B cell (primary cell): ENCODE data around the gene BBOX1. TPM values are rescaled to one million over a fixed set of nuclear protein-coding genes. Genes with fewer than 3 reads are reported as not detected.

ENCODE experiments used
- ATAC-seq: fragments of 200-7000 bp; cut with Tn5 transposase; one replicate; pipeline ENCODE4 v1.10.0; 2021; ENCODE audit warnings: low read depth, mild to moderate bottlenecking, moderate number of reproducible peaks, moderate library complexity
- CTCF ChIA-PET: fragments of 350-600 bp; sonication (Branson Sonifier 250); formaldehyde crosslinking; loops from one replicate; lab custom pipeline; 2021; ENCODE audit warnings: antibody characterized with exemption, inconsistent platforms; lab: Charles Lee
- POLR2A ChIA-PET: fragments of 350-600 bp; sonication (Branson Sonifier 250); formaldehyde crosslinking; loops from one replicate; lab custom pipeline; 2021; ENCODE audit warnings: antibody characterized with exemption; lab: Charles Lee
- DNase-seq: peaks from one replicate; pipeline ENCODE4 v3.0.0; 2013
- H2AFZ ChIP-seq: 2 replicates; pipeline ENCODE4 v1.6.1; 2012; ENCODE audit warnings: mild to moderate bottlenecking, low read depth, low read length; ENCODE audit not compliant: insufficient read depth, poor library complexity, severe bottlenecking
- H3K27ac ChIP-seq, 2 donors: 1 replicate in 1 of 2; 2 replicates in 1 of 2; pipeline ENCODE4 v1.5.1; 2012 to 2013; ENCODE audit warnings: low read length in 2 of 2, mild to moderate bottlenecking in 2 of 2, moderate library complexity in 1 of 2
- H3K27me3 ChIP-seq, 4 experiments: fragments of 200-600 bp in 1 of 4; sonication (generic) in 1 of 4; replicated peaks in 1 of 4; 1 replicate in 2 of 4; 2 replicates in 2 of 4; pipeline versions ENCODE4 v1.6.1 to v1.7.0; 2013 to 2016; ENCODE audit warnings: low read length in 3 of 4, mild to moderate bottlenecking in 2 of 4, mixed read lengths in 1 of 4, moderate library complexity in 1 of 4; ENCODE audit not compliant: insufficient read depth in 4 of 4, control insufficient read depth in 3 of 4; ENCODE audit errors: control extremely low read depth in 1 of 4
- H3K36me3 ChIP-seq, 2 experiments: replicated peaks in 1 of 2; 1 replicate in 1 of 2; 2 replicates in 1 of 2; pipeline versions ENCODE4 v1.6.1 to v1.7.1; 2013; ENCODE audit warnings: low read length in 1 of 2; ENCODE audit not compliant: insufficient read depth in 2 of 2, control insufficient read depth in 1 of 2; ENCODE audit errors: control extremely low read depth in 1 of 2, extremely low read depth in 1 of 2
- H3K4me1 ChIP-seq, 2 donors: fragments of 200-600 bp in 1 of 2; sonication (generic) in 1 of 2; 1 replicate in 1 of 2; 2 replicates in 1 of 2; pipeline versions ENCODE4 v1.5.1 to v1.6.1; 2013 to 2017; ENCODE audit warnings: low read length in 2 of 2; ENCODE audit not compliant: control insufficient read depth in 2 of 2, insufficient read depth in 2 of 2
- H3K4me2 ChIP-seq: replicated peaks from 2 replicates; pipeline ENCODE3; 2012; ENCODE audit warnings: mild to moderate bottlenecking, low read depth, low read length; ENCODE audit not compliant: poor library complexity, severe bottlenecking
- H3K4me3 ChIP-seq, 5 experiments: fragments of 200-600 bp in 1 of 5; sonication (generic) in 1 of 5; 1 replicate in 3 of 5; 2 replicates in 2 of 5; pipeline versions ENCODE4 v1.5.1 to v1.7.0; 2011 to 2016; ENCODE audit warnings: low read length in 4 of 5, mild to moderate bottlenecking in 4 of 5, low read depth in 2 of 5, control low read depth in 1 of 5, moderate library complexity in 1 of 5; ENCODE audit not compliant: insufficient read depth in 1 of 5; ENCODE audit errors: control extremely low read depth in 1 of 5, extremely low read depth in 1 of 5
- H3K79me2 ChIP-seq: fragments of 200-600 bp; sonication (generic); one replicate; pipeline ENCODE4 v1.6.0; 2016; ENCODE audit warnings: low read length; ENCODE audit not compliant: control insufficient read depth, insufficient read depth
- H3K9ac ChIP-seq: fragments of 200-600 bp; sonication (generic); 2 replicates; pipeline ENCODE4 v1.6.1; 2017; ENCODE audit warnings: mild to moderate bottlenecking, low read length, moderate library complexity
- H3K9me3 ChIP-seq, 3 donors: one replicate each; pipeline versions ENCODE4 v1.6.1 to v1.7.1; 2013; ENCODE audit warnings: low read length in 2 of 3; ENCODE audit not compliant: control insufficient read depth in 2 of 3, insufficient read depth in 1 of 3; ENCODE audit errors: control extremely low read depth in 1 of 3
- H4K20me1 ChIP-seq: 2 replicates; pipeline ENCODE4 v1.6.0; 2012; ENCODE audit warnings: mild to moderate bottlenecking, low read length; ENCODE audit not compliant: insufficient read depth, control insufficient read depth, poor library complexity, severe bottlenecking
- H3K27ac Mint-ChIP-seq: one replicate; pipeline ENCODE4 v1.8.0; 2021; ENCODE audit warnings: mixed read lengths
- H3K27me3 Mint-ChIP-seq: one replicate; pipeline ENCODE4 v1.8.0; 2021; ENCODE audit warnings: mixed read lengths
- H3K4me1 Mint-ChIP-seq: one replicate; pipeline ENCODE4 v1.8.0; 2021; ENCODE audit warnings: mixed read lengths
- H3K4me3 Mint-ChIP-seq: one replicate; pipeline ENCODE4 v1.8.0; 2021; ENCODE audit warnings: mixed read lengths
- H3K9me3 Mint-ChIP-seq: one replicate; pipeline ENCODE4 v1.8.0; 2022; ENCODE audit warnings: mixed read lengths; ENCODE audit not compliant: insufficient read depth
- EZH2 ChIP-seq: IDR thresholded peaks from 2 replicates; pipeline ENCODE4 v1.6.1; 2012; ENCODE audit warnings: borderline replicate concordance, low read depth, mild to moderate bottlenecking, moderate library complexity, low read length; ENCODE audit not compliant: insufficient read depth, poor library complexity, severe bottlenecking
- WGBS: methylation state at CpG from one replicate; pipeline ENCODE4 v1.1.5; 2013; ENCODE audit warnings: missing lambda C conversion rate; ENCODE audit not compliant: insufficient coverage; 5-methylcytosine and 5-hydroxymethylcytosine counted together
- intact Hi-C: fragments of 100-400 bp; cut with micrococcal nuclease; formaldehyde crosslinking; loops from one replicate; pipeline ENCODE4 v1.10.0; 2022
- polyA plus RNA-seq: library from polyadenylated mRNA; depleted of rRNA; stranded (reverse); fragments of >200 nt; gene quantifications from 2 replicates; pipeline ENCODE4 v1.2.3, GENCODE V29; 2012
- total RNA-seq, 2 donors: library from RNA; stranded (reverse); fragments of 120-200 nt in 1 of 2; gene quantifications; 1 replicate in 1 of 2; 2 replicates in 1 of 2; pipeline versions ENCODE4 v1.2.3 to v1.2.4, GENCODE V29; 2013 to 2022
- TF ChIP-seq, protein P1 (sequence below): fragments of 200-600 bp; IDR thresholded peaks from one replicate; pipeline ENCODE4 v1.8.0; 2022; ENCODE audit warnings: antibody characterized with exemption, mild to moderate bottlenecking

The BBOX1 gene
- total and polyA plus RNA-seq, 2 donors (not counting 1 experiment from before 2014, with no cell fraction given), result not detected

DNA sequence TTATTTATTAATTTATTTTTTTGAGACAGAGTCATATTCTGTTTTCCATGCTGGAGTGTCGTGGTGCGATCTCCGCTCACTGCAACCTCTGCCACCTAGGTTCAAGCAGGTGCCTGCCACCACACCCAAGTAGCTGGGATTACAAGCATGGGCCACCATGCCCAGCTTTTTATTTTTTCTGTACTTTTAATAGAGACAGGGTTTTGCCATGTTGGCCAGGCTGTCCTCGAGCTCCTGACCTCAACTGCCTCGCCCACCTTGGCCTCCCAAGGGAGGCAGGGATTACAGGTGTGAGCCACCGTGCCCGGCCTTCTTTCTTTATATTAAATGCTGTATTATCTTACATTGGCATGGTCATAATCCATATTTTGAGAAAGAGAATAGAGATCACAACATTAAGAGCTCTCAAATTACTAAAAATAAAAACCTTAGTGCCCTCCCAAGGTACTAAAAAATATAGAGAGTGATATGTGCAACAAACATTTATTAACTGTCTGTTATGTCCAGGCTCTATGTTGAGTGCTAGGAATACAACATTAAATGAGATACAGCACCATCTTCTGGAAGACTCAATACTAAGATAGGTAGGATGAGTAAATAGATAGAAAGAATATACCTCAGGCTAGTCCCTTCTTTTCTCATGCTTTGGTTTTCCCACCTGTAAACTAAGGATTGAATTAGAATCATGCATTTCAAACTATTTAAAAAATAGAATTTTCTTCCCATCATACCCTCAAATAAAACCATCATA lies 84.1 kb downstream of the BBOX1 start:
- POLR2A ChIA-PET, result no interaction called here
- H3K27ac Mint-ChIP-seq, result no peak overlapping the region
- DNase-seq, result no peak
- no peaks in the 10 kb centered on the region for H3K36me3 ChIP-seq
- H3K79me2 ChIP-seq, result no peaks in the 10 kb centered on the region
- H3K9ac ChIP-seq, result no peak overlapping the region
- no peak overlapping the region for H2AFZ ChIP-seq
- H3K27me3 Mint-ChIP-seq, result no peaks in the 10 kb centered on the region
- intact Hi-C loops, result no loop called here
- H3K9me3 Mint-ChIP-seq, result peaks cover 2% of the 10 kb centered on the region
- no peak overlapping the region for H3K4me3 Mint-ChIP-seq
- H3K4me2 ChIP-seq, result no peak overlapping the region
- TF ChIP-seq, protein P1, sequence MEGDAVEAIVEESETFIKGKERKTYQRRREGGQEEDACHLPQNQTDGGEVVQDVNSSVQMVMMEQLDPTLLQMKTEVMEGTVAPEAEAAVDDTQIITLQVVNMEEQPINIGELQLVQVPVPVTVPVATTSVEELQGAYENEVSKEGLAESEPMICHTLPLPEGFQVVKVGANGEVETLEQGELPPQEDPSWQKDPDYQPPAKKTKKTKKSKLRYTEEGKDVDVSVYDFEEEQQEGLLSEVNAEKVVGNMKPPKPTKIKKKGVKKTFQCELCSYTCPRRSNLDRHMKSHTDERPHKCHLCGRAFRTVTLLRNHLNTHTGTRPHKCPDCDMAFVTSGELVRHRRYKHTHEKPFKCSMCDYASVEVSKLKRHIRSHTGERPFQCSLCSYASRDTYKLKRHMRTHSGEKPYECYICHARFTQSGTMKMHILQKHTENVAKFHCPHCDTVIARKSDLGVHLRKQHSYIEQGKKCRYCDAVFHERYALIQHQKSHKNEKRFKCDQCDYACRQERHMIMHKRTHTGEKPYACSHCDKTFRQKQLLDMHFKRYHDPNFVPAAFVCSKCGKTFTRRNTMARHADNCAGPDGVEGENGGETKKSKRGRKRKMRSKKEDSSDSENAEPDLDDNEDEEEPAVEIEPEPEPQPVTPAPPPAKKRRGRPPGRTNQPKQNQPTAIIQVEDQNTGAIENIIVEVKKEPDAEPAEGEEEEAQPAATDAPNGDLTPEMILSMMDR, result no peak
- TF ChIP-seq EZH2, result no peak
- H3K4me3 ChIP-seq, result no peak overlapping the region
- H3K27ac ChIP-seq, result no peak overlapping the region
- H3K4me1 ChIP-seq, result no peaks in the 10 kb centered on the region
- no peaks in the 10 kb centered on the region for H3K27me3 ChIP-seq
- WGBS, result 80% methylated on average over 1 of the region's 7 CpGs
- no peaks in the 10 kb centered on the region for H3K4me1 Mint-ChIP-seq
- ATAC-seq, result no peak
- H4K20me1 ChIP-seq, result no peaks in the 10 kb centered on the region
- CTCF ChIA-PET, result no interaction called here
- no peaks in the 10 kb centered on the region for H3K9me3 ChIP-seq

DNA sequence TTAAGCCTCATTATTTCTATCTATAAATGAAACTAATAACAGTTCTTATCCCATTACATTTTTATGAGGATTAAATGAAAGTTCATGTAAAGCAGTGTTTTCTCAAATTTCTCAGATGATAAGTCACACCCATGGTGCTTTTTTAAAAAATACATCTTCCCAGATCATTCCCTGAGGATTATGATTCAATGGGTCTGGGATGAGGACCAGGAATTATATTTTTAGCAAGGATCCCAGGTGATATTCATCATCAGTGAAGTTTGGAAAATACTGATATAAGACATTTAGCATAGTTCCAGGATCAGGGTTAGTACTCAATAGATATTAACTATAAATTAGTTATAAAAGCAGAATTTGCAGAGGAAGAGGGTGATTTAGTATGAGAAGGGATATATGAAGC lies 89.1 kb downstream of the BBOX1 start:
- Histone ChIP-seq H3K27ac (no peak overlapping the region), H4K20me1 (no peaks in the 10 kb centered on the region), H3K79me2 (no peaks in the 10 kb centered on the region), H2AFZ (no peak overlapping the region), H3K27me3 (no peaks in the 10 kb centered on the region), H3K4me2 (no peak overlapping the region), H3K9ac (no peak overlapping the region), H3K4me3 (no peak overlapping the region), H3K36me3 (no peaks in the 10 kb centered on the region), H3K4me1 (no peaks in the 10 kb centered on the region), H3K9me3 (peaks cover 0 to 4% (median 0%) of the 10 kb centered on the region in 3 donors)
- TF ChIP-seq, protein P1, result no peak
- no peak for TF ChIP-seq EZH2
- ChIA-PET CTCF (no interaction called here), POLR2A (no interaction called here)
- Mint-ChIP-seq H3K27me3 (no peaks in the 10 kb centered on the region), H3K9me3 (peaks cover 6% of the 10 kb centered on the region), H3K27ac (no peak overlapping the region), H3K4me3 (no peak overlapping the region), H3K4me1 (no peaks in the 10 kb centered on the region)
- intact Hi-C loops, result no loop called here
- no peak for DNase-seq
- no peak for ATAC-seq
